HG02973 (cell line): ENCODE results near the gene HDHD3.
A peak's percentile ranks its signal among the peaks of the same experiment; 100 is the strongest.

Experiments
- ATAC-seq: cut with Tn5 transposase; IDR thresholded peaks from one replicate; pipeline ENCODE4 v1.9.1; 2021; ENCODE audit warnings: moderate library complexity; ENCODE audit not compliant: unreplicated experiment

The HDHD3 gene

DNA sequence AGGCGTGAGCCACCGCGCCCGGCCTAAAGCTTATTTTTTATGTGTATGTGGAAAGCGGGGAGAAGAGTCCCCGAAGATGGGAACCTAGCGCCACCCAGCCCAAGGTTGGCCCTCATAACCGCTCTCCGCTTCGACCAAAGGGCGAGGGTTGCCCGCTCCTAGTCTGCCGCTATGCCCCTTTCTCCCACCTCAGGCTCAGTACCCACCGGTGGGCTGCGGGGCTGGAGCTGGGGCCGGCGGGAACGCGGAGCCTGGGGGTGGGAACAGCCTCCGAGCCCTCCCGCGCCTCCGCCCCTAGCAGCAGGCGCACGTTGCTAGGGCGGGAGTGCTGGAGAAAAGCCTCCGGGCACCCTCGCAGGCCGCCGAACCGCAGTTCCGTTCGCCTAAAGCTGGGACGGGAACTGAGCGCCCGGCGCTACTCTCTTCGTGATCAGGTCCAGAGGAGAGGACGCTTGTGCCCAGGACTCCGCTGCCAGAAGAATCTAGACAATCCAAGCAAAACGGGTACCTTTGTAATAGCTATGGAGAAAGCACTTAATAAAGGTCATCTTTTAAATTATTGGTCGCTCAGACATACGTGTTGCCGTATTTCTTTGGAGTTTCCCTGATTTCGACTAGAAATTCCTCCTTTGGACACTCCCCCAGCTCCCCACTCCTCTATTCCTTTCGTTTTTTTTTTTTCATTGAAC, 36.6 kb downstream of the HDHD3 start, which contains the start of gene WDR31:
TSS of gene WDR31 (minus strand) at position 265 of the 689 bp plus-strand sequence. CDS start 8,253 bp downstream, outside the sequence.
- ATAC-seq = peak; percentile 97

DNA sequence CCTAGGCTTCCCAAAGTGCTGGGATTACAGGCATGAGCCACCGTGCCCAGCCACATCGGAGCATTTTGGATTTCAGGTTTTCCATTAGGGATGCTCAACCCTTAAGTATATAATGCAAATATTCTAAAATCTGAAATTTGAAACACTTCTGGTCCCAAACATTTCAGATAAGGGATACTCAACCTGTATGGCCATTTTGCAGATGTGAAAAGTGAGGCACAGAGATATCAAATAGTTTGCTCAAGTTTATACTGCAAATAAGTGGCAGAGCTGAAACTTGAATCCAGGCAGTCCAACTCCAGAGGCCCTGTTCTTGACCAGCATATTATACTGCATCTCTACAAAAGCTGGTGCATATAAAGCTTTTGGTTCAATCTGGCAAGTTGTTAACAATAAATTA, 39.1 kb downstream of the HDHD3 start:
- no peak for ATAC-seq

DNA sequence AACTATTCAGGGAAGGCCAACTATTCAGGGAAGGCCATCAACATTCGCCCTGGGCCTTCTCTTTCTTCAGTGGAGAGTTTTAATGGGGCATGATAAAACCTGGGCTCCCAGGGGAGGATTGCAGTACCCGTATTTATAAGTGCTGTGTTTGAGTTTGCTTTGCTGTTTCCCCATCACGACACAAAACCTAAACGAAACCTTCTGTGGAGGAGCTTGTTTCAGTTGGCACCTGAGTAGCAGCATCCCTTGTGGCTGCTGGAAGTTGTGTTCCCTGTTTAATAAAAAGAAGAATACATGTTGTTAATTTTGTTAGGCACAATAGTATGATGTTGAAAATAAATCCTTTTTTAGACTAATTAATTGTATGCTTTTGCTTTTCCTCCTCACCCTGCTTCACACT, 45.0 kb downstream of the HDHD3 start:
- ATAC-seq = no peak

DNA sequence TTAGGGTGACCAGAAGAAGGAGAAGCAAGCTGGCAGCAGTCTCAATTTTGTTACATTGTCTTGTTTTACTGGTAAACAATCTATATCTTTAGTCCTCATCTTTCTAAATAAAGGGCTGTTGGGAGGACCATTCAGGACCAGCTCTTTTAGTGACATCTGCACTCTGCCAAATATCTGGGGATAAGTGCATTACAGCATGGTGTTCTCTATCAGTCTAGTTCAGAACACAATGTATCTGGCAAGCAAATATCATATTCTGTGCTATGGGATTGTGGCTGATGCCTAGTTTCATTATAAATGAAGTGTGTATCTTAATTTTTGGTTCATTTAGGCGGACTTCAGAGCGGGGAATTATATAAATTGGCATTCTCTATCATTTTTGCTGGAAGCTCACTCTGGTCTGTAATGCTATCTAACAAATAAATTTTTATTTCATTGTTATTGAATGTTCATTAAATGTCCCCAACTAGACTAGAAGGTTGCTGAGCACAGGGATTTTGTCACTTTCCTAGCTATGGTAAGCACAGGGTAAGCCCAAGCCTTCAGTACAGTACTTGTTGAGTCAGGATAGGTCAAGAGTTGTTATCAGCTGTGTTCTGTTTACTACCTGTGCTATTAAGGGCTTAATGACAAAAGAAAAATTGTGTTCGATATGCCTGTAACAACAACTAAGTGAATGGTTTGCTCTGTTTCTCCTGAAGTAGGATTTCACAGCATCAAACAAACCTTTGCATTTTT, 48.6 kb downstream of the HDHD3 start:
- no peak for ATAC-seq

DNA sequence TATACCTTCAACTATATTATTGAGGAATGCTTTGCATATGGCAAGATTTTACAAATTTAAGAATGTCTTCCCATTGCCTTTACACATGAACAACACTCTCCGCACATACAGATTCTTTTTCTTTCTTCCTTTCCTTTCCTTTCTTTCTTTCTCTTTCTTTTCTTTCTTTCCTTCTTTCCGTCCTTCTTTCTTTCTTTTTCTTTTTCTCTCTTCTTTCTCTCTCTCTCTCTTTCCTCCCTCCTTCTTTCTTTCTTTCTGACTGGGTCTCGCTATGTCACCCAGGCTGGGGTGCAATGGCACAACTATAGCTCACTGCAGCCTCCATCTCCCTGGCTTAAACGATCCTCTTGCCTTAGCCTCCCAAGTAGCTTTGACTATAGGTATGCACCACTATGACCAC, 50.6 kb downstream of the HDHD3 start:
- no peak for ATAC-seq
